C4-2B (cell line): ENCODE results near the gene HS6ST3.

Source experiments
- CTCF ChIP-seq: fragments of 450-650 bp; conservative IDR thresholded peaks from 2 replicates; pipeline ENCODE4 v1.5.1; 2017; ENCODE audit warnings: mild to moderate bottlenecking
- ZFX ChIP-seq: fragments of 450-650 bp; IDR thresholded peaks from 2 replicates; pipeline ENCODE4 v1.6.1; 2017

GRCh38 chr13:96768524-96768923, 678.6 kb downstream of the HS6ST3 start:
- TF ChIP-seq CTCF: no peak
- TF ChIP-seq ZFX: no peak
